GM12878 (cell line): ENCODE results near the gene ZNF423. TPM values are rescaled to one million over a fixed set of nuclear protein-coding genes. Genes with fewer than 3 reads are reported as not detected.
A peak's percentile ranks its signal among the peaks of the same experiment; 100 is the strongest.

ENCODE experiments used
- ATAC-seq: fragments of 200-7000 bp; cut with Tn5 transposase; 3 replicates; pipeline ENCODE4 v1.9.1; 2020; ENCODE audit warnings: mild to moderate bottlenecking, moderate library complexity
- BruUV-seq: library from RNA; stranded (reverse); fragments of 400-500 nt; replicated peaks from 2 replicates; lab custom pipeline; 2021; lab: Mats Ljungman, UMichigan
- CTCF ChIA-PET: fragments of 300-600 bp; sonication (Branson Sonifier 250); formaldehyde crosslinking; extraction: SDS; loops from one replicate; lab custom pipeline; 2021; ENCODE audit warnings: inconsistent platforms; lab: Yijun Ruan, JAX
- POLR2A ChIA-PET: fragments of 350-600 bp; formaldehyde crosslinking; extraction: SDS; loops from one replicate; lab custom pipeline; 2021; ENCODE audit warnings: inconsistent platforms; lab: Charles Lee
- RAD21 ChIA-PET: fragments of 300-600 bp; sonication (Branson Sonifier 250); formaldehyde crosslinking; loops from one replicate; lab custom pipeline; 2023; ENCODE audit warnings: antibody characterized with exemption; ENCODE audit not compliant: unreplicated experiment; lab: Charles Lee
- SMC1A ChIA-PET: fragments of 300-600 bp; sonication (Branson Sonifier 250); formaldehyde crosslinking; loops from one replicate; lab custom pipeline; 2023; ENCODE audit not compliant: unreplicated experiment, uncharacterized antibody; lab: Charles Lee
- DNase-seq: peaks from one replicate; pipeline ENCODE4 v3.0.0-alpha.2; 2011; ENCODE audit warnings: low read depth, low spot score
- FAIRE-seq: peaks from 3 replicates; lab custom pipeline; 2011; peaks lifted over from hg19 to GRCh38; lab: Jason Lieb, UNC
- H2AFZ ChIP-seq: 2 replicates; pipeline ENCODE4 v1.6.0; 2011; ENCODE audit warnings: low read depth, low read length, control low read depth; ENCODE audit not compliant: control insufficient read depth
- H3K27ac ChIP-seq: 2 replicates; pipeline ENCODE4 v1.5.1; 2011; ENCODE audit warnings: control low read depth; ENCODE audit not compliant: control insufficient read depth, insufficient read depth
- H3K27me3 ChIP-seq, 2 experiments: replicated peaks in 1 of 2; 2 replicates each; pipeline versions ENCODE4 v1.6.0 to v1.6.1; 2011; ENCODE audit warnings: low read length in 1 of 2; ENCODE audit not compliant: control insufficient read depth in 2 of 2, insufficient read depth in 2 of 2
- H3K36me3 ChIP-seq, 2 experiments: 2 replicates each; pipeline ENCODE4 v1.5.1; 2011; ENCODE audit warnings: low read length in 1 of 2; ENCODE audit not compliant: control insufficient read depth in 2 of 2, insufficient read depth in 2 of 2
- H3K4me1 ChIP-seq: 2 replicates; pipeline ENCODE4 v1.6.1; 2011; ENCODE audit warnings: mild to moderate bottlenecking, low read length, moderate library complexity, mixed read lengths; ENCODE audit not compliant: control insufficient read depth, insufficient read depth
- H3K4me2 ChIP-seq: 2 replicates; pipeline ENCODE4 v1.6.0; 2011; ENCODE audit warnings: control low read depth; ENCODE audit not compliant: control insufficient read depth, insufficient read depth
- H3K4me3 ChIP-seq: fragments of 200-600 bp; sonication (generic); 2 replicates; pipeline ENCODE4 v1.5.1; 2016
- H3K79me2 ChIP-seq: 2 replicates; pipeline ENCODE4 v1.6.0; 2011; ENCODE audit warnings: low read length; ENCODE audit not compliant: control insufficient read depth, insufficient read depth
- H3K9ac ChIP-seq: 2 replicates; pipeline ENCODE4 v1.8.0; 2011; ENCODE audit warnings: low read length, control low read depth, mixed read lengths; ENCODE audit not compliant: control insufficient read depth, insufficient read depth
- H3K9me3 ChIP-seq: replicated peaks from 3 replicates; pipeline ENCODE4 v1.5.1; 2011; ENCODE audit warnings: mild to moderate bottlenecking, low read length; ENCODE audit not compliant: control insufficient read depth, insufficient read depth
- H4K20me1 ChIP-seq: 2 replicates; pipeline ENCODE4 v1.6.0; 2011; ENCODE audit not compliant: control insufficient read depth, insufficient read depth
- CREB1 ChIP-seq: IDR thresholded peaks from 2 replicates; pipeline ENCODE4 v1.6.1; 2012; ENCODE audit warnings: low read depth, mild to moderate bottlenecking, inconsistent platforms
- ESRRA ChIP-seq: IDR thresholded peaks from 2 replicates; pipeline ENCODE4 v1.6.1; 2012; ENCODE audit warnings: mild to moderate bottlenecking, low read length, improper control_type of control experiment
- IKZF1 ChIP-seq: fragments of 450-650 bp; conservative IDR thresholded peaks from 2 replicates; pipeline ENCODE4 v1.6.1; 2017; ENCODE audit warnings: antibody characterized with exemption, mild to moderate bottlenecking
- IKZF2 ChIP-seq, 2 experiments: fragments of 450-650 bp; IDR thresholded peaks; 2 replicates each; pipeline ENCODE4 v1.6.1; 2017; ENCODE audit warnings: mild to moderate bottlenecking in 2 of 2, moderate library complexity in 2 of 2
- JUND ChIP-seq: IDR thresholded peaks from 2 replicates; pipeline ENCODE4 v1.6.1; 2012; ENCODE audit warnings: low read depth, mild to moderate bottlenecking, low read length, improper control_type of control experiment, moderate library complexity
- KDM1A ChIP-seq: fragments of 200-600 bp; sonication (generic); IDR thresholded peaks from 2 replicates; pipeline ENCODE4 v1.6.1; 2016; ENCODE audit warnings: borderline replicate concordance
- NFIC ChIP-seq: IDR thresholded peaks from 2 replicates; pipeline ENCODE4 v1.6.1; 2012; ENCODE audit warnings: low read depth, mild to moderate bottlenecking, inconsistent platforms, low read length, moderate library complexity
- NRF1 ChIP-seq: conservative IDR thresholded peaks from 2 replicates; pipeline ENCODE4 v1.6.1; 2011; ENCODE audit warnings: mild to moderate bottlenecking, low read depth, low read length, improper control_type of control experiment
- RBBP5 ChIP-seq: fragments of 200-600 bp; sonication (generic); conservative IDR thresholded peaks from 2 replicates; pipeline ENCODE4 v1.6.1; 2016
- SMC3 ChIP-seq: IDR thresholded peaks from 2 replicates; pipeline ENCODE4 v1.6.1; 2011; ENCODE audit warnings: low read length, improper control_type of control experiment, borderline replicate concordance
- SUPT20H ChIP-seq: IDR thresholded peaks from 2 replicates; pipeline ENCODE4 v1.6.1; 2011; ENCODE audit warnings: low read depth, mild to moderate bottlenecking, low read length, moderate library complexity, borderline replicate concordance; ENCODE audit not compliant: control insufficient read depth
- WGBS: methylation state at CpG from one replicate; pipeline ENCODE4 v1.1.6; 2016; ENCODE audit warnings: low lambda C conversion rate; ENCODE audit not compliant: insufficient replicate concordance, insufficient coverage; ENCODE audit errors: missing lambda C conversion rate; 5-methylcytosine and 5-hydroxymethylcytosine counted together
- in situ Hi-C: fragments of 300-500 bp; cut with MboI; formaldehyde crosslinking; loops from 9 replicates; pipeline ENCODE4 v1.14.3; 2018; ENCODE audit warnings: mixed read lengths
- intact Hi-C: fragments of 100-400 bp; cut with micrococcal nuclease; formaldehyde crosslinking; loops from one replicate; pipeline ENCODE4 v1.14.2; 2022; ENCODE audit not compliant: unreplicated experiment
- polyA plus RNA-seq, 11 experiments: library from polyadenylated mRNA; depleted of rRNA in 4 of 11; unstranded in 6 of 11; stranded (reverse) in 5 of 11; fragments of >200 nt; fragmentation: Nextera tagmentation in 4 of 11; fragmentation: Illumina TruSeq in 1 of 11; extraction: Ambion mirVana in 4 of 11; extraction: Trizol in 1 of 11; gene quantifications; 1 replicate in 1 of 11; 2 replicates in 10 of 11; pipeline versions ENCODE4 v1.2.1 to v1.2.3, GENCODE V29; 2011 to 2016; ENCODE audit warnings: inconsistent platforms in 2 of 11, missing spikeins in 2 of 11, low read depth in 1 of 11
- total RNA-seq, 4 experiments: library from RNA; depleted of rRNA in 3 of 4; stranded (reverse); fragments of >200 nt in 3 of 4; fragmentation: Illumina TruSeq in 1 of 4; extraction: Trizol in 1 of 4; gene quantifications; 2 replicates each; pipeline versions ENCODE4 v1.2.1 to v1.2.3, GENCODE V29; 2013 to 2021
- TF ChIP-seq, protein P1 (sequence below): fragments of 450-650 bp; IDR thresholded peaks from 2 replicates; pipeline ENCODE4 v1.6.1; 2017; ENCODE audit warnings: borderline replicate concordance
- TF ChIP-seq, protein P2 (sequence below): fragments of 450-650 bp; IDR thresholded peaks from 2 replicates; pipeline ENCODE4 v1.6.1; 2018; ENCODE audit warnings: borderline replicate concordance, mild to moderate bottlenecking; ENCODE audit not compliant: partially characterized antibody
- TF ChIP-seq, protein P3 (sequence below): fragments of 450-650 bp; formaldehyde crosslinking; IDR thresholded peaks from 2 replicates; pipeline ENCODE4 v1.5.0; 2022; ENCODE audit warnings: mild to moderate bottlenecking, missing genetic modification characterization

The ZNF423 gene
- total and polyA plus RNA-seq, 10 of the 15 experiments (the other 5 are each of a cell fraction or from before 2014, with no cell fraction given): 0.03 to 0.64 (median 0.10) TPM

DNA sequence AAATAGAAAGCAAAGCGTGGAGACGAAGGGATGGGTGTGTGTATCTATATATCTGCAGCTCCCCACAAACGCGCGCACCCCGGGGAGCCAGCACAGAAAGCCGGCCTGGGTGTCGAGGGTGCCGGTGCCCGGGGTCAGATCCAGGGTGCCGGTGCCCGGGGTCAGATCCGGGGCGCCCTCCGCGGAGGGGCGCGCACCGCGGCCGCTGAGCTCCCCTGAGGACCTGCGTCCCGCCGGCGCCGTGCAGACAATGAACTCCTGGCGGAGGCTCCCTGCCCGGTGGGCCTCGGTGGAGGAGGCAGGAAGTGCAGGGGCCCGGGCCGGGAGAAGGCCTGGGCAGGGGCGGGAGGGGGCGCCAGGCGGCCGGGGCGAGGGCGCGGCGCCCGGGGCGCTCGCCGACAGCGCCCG lies 1.1 kb downstream of the ZNF423 start:
- H3K4me2 ChIP-seq: peak overlapping the region; percentile 82
- DNase-seq (no peak), FAIRE-seq (no peak), ATAC-seq (no peak)
- no peak overlapping the region for H3K27ac ChIP-seq
- no peaks in the 10 kb centered on the region for H3K36me3 ChIP-seq
- POLR2A ChIA-PET: no interaction called here
- RAD21 ChIA-PET: no interaction called here
- H4K20me1 ChIP-seq: no peaks in the 10 kb centered on the region
- in situ Hi-C loops: no loop called here
- peaks cover 6% of the 10 kb centered on the region; the same call in 1 of the 2 replicates for H3K4me1 ChIP-seq
- H3K27me3 ChIP-seq: peaks cover 8 to 27% of the 10 kb centered on the region in 2 experiments
- no peak overlapping the region; the same call in 1 of the 2 replicates for H2AFZ ChIP-seq
- no peaks in the 10 kb centered on the region for H3K9me3 ChIP-seq
- no peak for TF ChIP-seq RBBP5
- TF ChIP-seq NRF1: no peak
- TF ChIP-seq, protein P1, sequence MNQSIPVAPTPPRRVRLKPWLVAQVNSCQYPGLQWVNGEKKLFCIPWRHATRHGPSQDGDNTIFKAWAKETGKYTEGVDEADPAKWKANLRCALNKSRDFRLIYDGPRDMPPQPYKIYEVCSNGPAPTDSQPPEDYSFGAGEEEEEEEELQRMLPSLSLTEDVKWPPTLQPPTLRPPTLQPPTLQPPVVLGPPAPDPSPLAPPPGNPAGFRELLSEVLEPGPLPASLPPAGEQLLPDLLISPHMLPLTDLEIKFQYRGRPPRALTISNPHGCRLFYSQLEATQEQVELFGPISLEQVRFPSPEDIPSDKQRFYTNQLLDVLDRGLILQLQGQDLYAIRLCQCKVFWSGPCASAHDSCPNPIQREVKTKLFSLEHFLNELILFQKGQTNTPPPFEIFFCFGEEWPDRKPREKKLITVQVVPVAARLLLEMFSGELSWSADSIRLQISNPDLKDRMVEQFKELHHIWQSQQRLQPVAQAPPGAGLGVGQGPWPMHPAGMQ: no peak
- TF ChIP-seq NFIC: no peak
- TF ChIP-seq, protein P2, sequence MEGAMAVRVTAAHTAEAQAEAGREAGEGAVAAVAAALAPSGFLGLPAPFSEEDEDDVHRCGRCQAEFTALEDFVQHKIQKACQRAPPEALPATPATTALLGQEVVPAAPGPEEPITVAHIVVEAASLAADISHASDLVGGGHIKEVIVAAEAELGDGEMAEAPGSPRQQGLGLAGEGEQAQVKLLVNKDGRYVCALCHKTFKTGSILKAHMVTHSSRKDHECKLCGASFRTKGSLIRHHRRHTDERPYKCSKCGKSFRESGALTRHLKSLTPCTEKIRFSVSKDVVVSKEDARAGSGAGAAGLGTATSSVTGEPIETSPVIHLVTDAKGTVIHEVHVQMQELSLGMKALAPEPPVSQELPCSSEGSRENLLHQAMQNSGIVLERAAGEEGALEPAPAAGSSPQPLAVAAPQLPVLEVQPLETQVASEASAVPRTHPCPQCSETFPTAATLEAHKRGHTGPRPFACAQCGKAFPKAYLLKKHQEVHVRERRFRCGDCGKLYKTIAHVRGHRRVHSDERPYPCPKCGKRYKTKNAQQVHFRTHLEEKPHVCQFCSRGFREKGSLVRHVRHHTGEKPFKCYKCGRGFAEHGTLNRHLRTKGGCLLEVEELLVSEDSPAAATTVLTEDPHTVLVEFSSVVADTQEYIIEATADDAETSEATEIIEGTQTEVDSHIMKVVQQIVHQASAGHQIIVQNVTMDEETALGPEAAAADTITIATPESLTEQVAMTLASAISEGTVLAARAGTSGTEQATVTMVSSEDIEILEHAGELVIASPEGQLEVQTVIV: no peak
- TF ChIP-seq IKZF1: no peak
- TF ChIP-seq IKZF2 (IDR thresholded peaks at IDR 0.05): no peak
- no peak for TF ChIP-seq JUND
- no peak for TF ChIP-seq KDM1A
- TF ChIP-seq CREB1: no peak
- no peak for TF ChIP-seq ESRRA
- TF ChIP-seq, protein P3, sequence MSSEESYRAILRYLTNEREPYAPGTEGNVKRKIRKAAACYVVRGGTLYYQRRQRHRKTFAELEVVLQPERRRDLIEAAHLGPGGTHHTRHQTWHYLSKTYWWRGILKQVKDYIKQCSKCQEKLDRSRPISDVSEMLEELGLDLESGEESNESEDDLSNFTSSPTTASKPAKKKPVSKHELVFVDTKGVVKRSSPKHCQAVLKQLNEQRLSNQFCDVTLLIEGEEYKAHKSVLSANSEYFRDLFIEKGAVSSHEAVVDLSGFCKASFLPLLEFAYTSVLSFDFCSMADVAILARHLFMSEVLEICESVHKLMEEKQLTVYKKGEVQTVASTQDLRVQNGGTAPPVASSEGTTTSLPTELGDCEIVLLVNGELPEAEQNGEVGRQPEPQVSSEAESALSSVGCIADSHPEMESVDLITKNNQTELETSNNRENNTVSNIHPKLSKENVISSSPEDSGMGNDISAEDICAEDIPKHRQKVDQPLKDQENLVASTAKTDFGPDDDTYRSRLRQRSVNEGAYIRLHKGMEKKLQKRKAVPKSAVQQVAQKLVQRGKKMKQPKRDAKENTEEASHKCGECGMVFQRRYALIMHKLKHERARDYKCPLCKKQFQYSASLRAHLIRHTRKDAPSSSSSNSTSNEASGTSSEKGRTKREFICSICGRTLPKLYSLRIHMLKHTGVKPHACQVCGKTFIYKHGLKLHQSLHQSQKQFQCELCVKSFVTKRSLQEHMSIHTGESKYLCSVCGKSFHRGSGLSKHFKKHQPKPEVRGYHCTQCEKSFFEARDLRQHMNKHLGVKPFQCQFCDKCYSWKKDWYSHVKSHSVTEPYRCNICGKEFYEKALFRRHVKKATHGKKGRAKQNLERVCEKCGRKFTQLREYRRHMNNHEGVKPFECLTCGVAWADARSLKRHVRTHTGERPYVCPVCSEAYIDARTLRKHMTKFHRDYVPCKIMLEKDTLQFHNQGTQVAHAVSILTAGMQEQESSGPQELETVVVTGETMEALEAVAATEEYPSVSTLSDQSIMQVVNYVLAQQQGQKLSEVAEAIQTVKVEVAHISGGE (CRISPR knock-in tag): no peak
- TF ChIP-seq SUPT20H: no peak
- no peak for TF ChIP-seq SMC3
- H3K79me2 ChIP-seq: no peaks in the 10 kb centered on the region
- no TSS peak for BruUV-seq
- peak overlapping the region; percentile 41; the same call in 1 of the 2 replicates for H3K4me3 ChIP-seq
- SMC1A ChIA-PET: no interaction called here
- intact Hi-C loops: no loop called here
- no peak overlapping the region for H3K9ac ChIP-seq
- 12% methylated on average over 29 of the region's 45 CpGs for WGBS
- CTCF ChIA-PET: no interaction called here
